Trophoblast cell (in vitro differentiated cells and primary cell): ENCODE data around the gene KLLN.
A peak's percentile ranks its signal among the peaks of the same experiment; 100 is the strongest.
"Not testable (repeated sequence)": the region's sequence is repeated elsewhere in the genome, so short reads cannot be mapped to it uniquely, and the experiment has no call there.

Source experiments
- DNase-seq, 2 donors: peaks; one replicate each; pipeline ENCODE4 v3.0.0-alpha.2; 2016
- H2AFZ ChIP-seq: 2 replicates; pipeline ENCODE4 v1.6.1; 2013; ENCODE audit warnings: low read length, moderate library complexity, mild to moderate bottlenecking; ENCODE audit not compliant: insufficient read depth, poor library complexity
- H2AK5ac ChIP-seq: 2 replicates; pipeline ENCODE4 v1.6.1; 2013; ENCODE audit warnings: mild to moderate bottlenecking, low read length
- H2BK120ac ChIP-seq: 2 replicates; pipeline ENCODE4 v1.6.1; 2013; ENCODE audit warnings: low read length, mild to moderate bottlenecking, moderate library complexity; ENCODE audit not compliant: insufficient read depth, poor library complexity
- H2BK12ac ChIP-seq: 2 replicates; pipeline ENCODE4 v1.6.1; 2013; ENCODE audit warnings: mild to moderate bottlenecking, low read length, moderate library complexity
- H2BK5ac ChIP-seq: 2 replicates; pipeline ENCODE4 v1.6.1; 2013; ENCODE audit warnings: low read length, low read depth, moderate library complexity, mild to moderate bottlenecking; ENCODE audit not compliant: poor library complexity
- H3K14ac ChIP-seq: 2 replicates; pipeline ENCODE4 v1.6.1; 2013; ENCODE audit warnings: mild to moderate bottlenecking, low read length
- H3K18ac ChIP-seq: 2 replicates; pipeline ENCODE4 v1.6.1; 2013; ENCODE audit warnings: mild to moderate bottlenecking, low read length
- H3K23ac ChIP-seq: 2 replicates; pipeline ENCODE4 v1.6.1; 2013; ENCODE audit warnings: low read length
- H3K27ac ChIP-seq: 2 replicates; pipeline ENCODE4 v1.5.1; 2013; ENCODE audit warnings: low read depth, mild to moderate bottlenecking, inconsistent platforms, low read length, moderate library complexity
- H3K27me3 ChIP-seq: 2 replicates; pipeline ENCODE4 v1.6.1; 2013; ENCODE audit warnings: inconsistent platforms, mild to moderate bottlenecking, low read length, moderate library complexity; ENCODE audit not compliant: insufficient read depth
- H3K36me3 ChIP-seq, 2 experiments: 1 replicate in 1 of 2; 2 replicates in 1 of 2; pipeline ENCODE4 v1.6.1; 2013; ENCODE audit warnings: low read length in 2 of 2, mild to moderate bottlenecking in 2 of 2, moderate library complexity in 1 of 2; ENCODE audit not compliant: insufficient read depth in 2 of 2, control insufficient read depth in 1 of 2
- H3K4ac ChIP-seq: 2 replicates; pipeline ENCODE4 v1.6.1; 2013; ENCODE audit warnings: low read depth, mild to moderate bottlenecking, low read length, moderate library complexity
- H3K4me1 ChIP-seq, 2 experiments: 1 replicate in 1 of 2; 2 replicates in 1 of 2; pipeline ENCODE4 v1.6.1; 2013; ENCODE audit warnings: low read length in 2 of 2, mild to moderate bottlenecking in 2 of 2, moderate library complexity in 1 of 2; ENCODE audit not compliant: insufficient read depth in 2 of 2, control insufficient read depth in 1 of 2
- H3K4me2 ChIP-seq: 2 replicates; pipeline ENCODE4 v1.6.1; 2013; ENCODE audit warnings: inconsistent platforms, mild to moderate bottlenecking, low read length, moderate library complexity
- H3K4me3 ChIP-seq: 2 replicates; pipeline ENCODE4 v1.5.1; 2013; ENCODE audit warnings: mild to moderate bottlenecking, low read depth, low read length, inconsistent platforms
- H3K79me1 ChIP-seq: one replicate; pipeline ENCODE4 v1.6.1; 2013; ENCODE audit warnings: low read length
- H3K79me2 ChIP-seq: 2 replicates; pipeline ENCODE4 v1.6.1; 2013; ENCODE audit warnings: low read length, mild to moderate bottlenecking; ENCODE audit not compliant: control insufficient read depth, insufficient read depth, poor library complexity
- H3K9ac ChIP-seq: 2 replicates; pipeline ENCODE4 v1.6.1; 2013; ENCODE audit warnings: mild to moderate bottlenecking, low read length
- H3K9me3 ChIP-seq: 2 replicates; pipeline ENCODE4 v1.6.1; 2013; ENCODE audit warnings: low read depth, mild to moderate bottlenecking, control low read depth, inconsistent platforms, low read length; ENCODE audit not compliant: insufficient read depth
- H4K12ac ChIP-seq: 2 replicates; pipeline ENCODE4 v1.6.1; 2013; ENCODE audit warnings: low read depth, mild to moderate bottlenecking, low read length, moderate library complexity
- H4K8ac ChIP-seq: 2 replicates; pipeline ENCODE4 v1.6.1; 2013; ENCODE audit warnings: low read depth, mild to moderate bottlenecking, low read length, moderate library complexity
- H4K91ac ChIP-seq: one replicate; pipeline ENCODE4 v1.6.1; 2013; ENCODE audit warnings: low read depth, mild to moderate bottlenecking, low read length, moderate library complexity
- WGBS: extraction: QIAGEN DNeasy Blood & Tissue Kit; methylation state at CpG from one replicate; pipeline ENCODE4 v1.1.7; 2013; ENCODE audit warnings: missing lambda C conversion rate; ENCODE audit not compliant: insufficient read length, insufficient coverage; ENCODE audit errors: extremely low coverage; 5-methylcytosine and 5-hydroxymethylcytosine counted together

KLLN gene

DNA sequence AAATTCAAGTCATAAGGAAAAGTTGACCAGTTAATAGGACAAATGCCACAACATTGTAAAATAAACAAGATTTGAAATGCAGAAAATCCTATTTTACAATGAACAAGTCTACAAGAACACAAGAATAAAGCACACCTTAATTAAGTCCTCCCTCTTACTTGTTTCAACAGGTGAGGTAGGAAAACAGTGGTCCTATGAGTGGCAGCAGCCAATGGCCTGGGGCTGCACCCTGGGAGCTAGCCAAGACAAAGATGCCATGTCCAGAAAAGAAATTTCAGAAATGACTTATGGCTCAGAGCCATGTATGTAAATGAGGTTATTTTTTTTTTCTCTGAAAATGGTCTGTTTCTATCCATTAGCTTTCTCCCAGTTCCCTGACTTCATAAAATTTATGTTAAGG, 14.3 kb downstream of the KLLN start:
- H3K4me1 ChIP-seq = peaks cover 2% of the 10 kb centered on the region in 2 experiments
- no peaks in the 10 kb centered on the region for H3K27me3 ChIP-seq
- H3K9me3 ChIP-seq = no peaks in the 10 kb centered on the region
- no peak overlapping the region for H3K4ac ChIP-seq
- H3K36me3 ChIP-seq = no peaks in the 10 kb centered on the region
- H3K79me2 ChIP-seq = no peaks in the 10 kb centered on the region
- H3K9ac ChIP-seq = no peak overlapping the region
- H3K27ac ChIP-seq = no peak overlapping the region
- H4K8ac ChIP-seq = no peak overlapping the region
- no peak overlapping the region for H2BK120ac ChIP-seq
- H3K4me3 ChIP-seq = no peak overlapping the region
- H4K12ac ChIP-seq = no peak overlapping the region
- no peak overlapping the region for H2AK5ac ChIP-seq
- no peak overlapping the region for H3K4me2 ChIP-seq
- H3K79me1 ChIP-seq = peaks cover 5% of the 10 kb centered on the region
- no peak overlapping the region for H2BK5ac ChIP-seq
- H2AFZ ChIP-seq = no peak overlapping the region
- H3K23ac ChIP-seq = no peak overlapping the region
- H4K91ac ChIP-seq = no peak overlapping the region
- no peak for DNase-seq
- no peak overlapping the region for H2BK12ac ChIP-seq
- H3K18ac ChIP-seq = no peak overlapping the region
- no peak overlapping the region for H3K14ac ChIP-seq

DNA sequence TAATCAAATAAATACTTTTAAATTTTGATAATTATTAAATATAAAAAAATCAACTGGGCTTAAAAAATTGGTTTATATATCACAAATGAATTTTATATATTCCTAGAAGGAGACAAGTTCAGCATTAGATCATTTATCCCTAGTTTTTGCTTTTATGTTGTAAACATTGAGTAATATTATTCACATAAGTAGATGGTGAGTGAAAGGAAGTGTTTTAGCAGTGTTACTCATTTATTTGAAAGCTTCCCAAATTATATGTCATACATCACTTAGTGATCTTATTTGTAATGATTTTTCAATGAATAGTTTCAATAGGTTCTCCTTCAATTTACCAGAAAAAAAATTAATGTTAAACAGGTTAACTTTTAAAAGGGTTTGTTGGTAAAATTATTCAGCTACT, 15.8 kb downstream of the KLLN start:
- H3K9me3 ChIP-seq = no peaks in the 10 kb centered on the region
- H2BK5ac ChIP-seq = no peak overlapping the region
- no peak overlapping the region for H4K8ac ChIP-seq
- no peak overlapping the region for H3K27ac ChIP-seq
- H2BK120ac ChIP-seq = no peak overlapping the region
- no peak overlapping the region for H3K9ac ChIP-seq
- no peaks in the 10 kb centered on the region for H3K79me2 ChIP-seq
- no peak overlapping the region for H2AK5ac ChIP-seq
- H3K4ac ChIP-seq = no peak overlapping the region
- no peak overlapping the region for H4K91ac ChIP-seq
- H3K18ac ChIP-seq = no peak overlapping the region
- no peaks in the 10 kb centered on the region for H3K27me3 ChIP-seq
- peaks cover 2% of the 10 kb centered on the region in 2 experiments for H3K4me1 ChIP-seq
- H3K23ac ChIP-seq = no peak overlapping the region
- H3K36me3 ChIP-seq = no peaks in the 10 kb centered on the region
- H3K79me1 ChIP-seq = peaks cover 9% of the 10 kb centered on the region
- no peak overlapping the region for H2BK12ac ChIP-seq
- no peak overlapping the region for H3K4me2 ChIP-seq
- no peak overlapping the region for H3K14ac ChIP-seq
- DNase-seq = no peak
- H3K4me3 ChIP-seq = no peak overlapping the region
- H4K12ac ChIP-seq = no peak overlapping the region
- no peak overlapping the region for H2AFZ ChIP-seq

DNA sequence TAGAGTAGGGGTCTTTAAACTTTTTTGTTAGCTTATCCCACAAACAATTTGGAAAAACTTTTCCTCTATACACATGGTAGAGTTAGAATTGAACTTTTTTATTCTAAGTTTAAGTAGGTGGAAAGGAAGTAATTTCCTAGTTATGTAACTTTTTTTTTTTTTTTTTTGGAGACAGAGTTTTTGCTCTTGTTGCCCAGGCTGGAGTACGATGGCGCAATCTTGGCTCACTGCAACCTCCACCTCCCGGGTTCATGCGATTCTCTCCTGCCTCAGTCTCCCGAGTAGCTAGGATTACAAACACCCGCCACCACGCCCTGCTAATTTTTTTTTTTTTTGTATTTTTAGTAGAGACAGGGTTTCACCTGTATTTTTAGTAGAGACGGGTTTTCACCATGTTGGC, 16.6 kb downstream of the KLLN start:
- not testable (repeated sequence) for H3K14ac ChIP-seq, H3K27me3 ChIP-seq, H4K8ac ChIP-seq, H3K4ac ChIP-seq, H2BK5ac ChIP-seq, H2AK5ac ChIP-seq, H2AFZ ChIP-seq, H3K9ac ChIP-seq, H3K23ac ChIP-seq, H3K27ac ChIP-seq, H3K4me1 ChIP-seq, H3K36me3 ChIP-seq, DNase-seq, H3K9me3 ChIP-seq, H4K12ac ChIP-seq, H3K4me2 ChIP-seq, H3K18ac ChIP-seq, H3K79me2 ChIP-seq, H3K4me3 ChIP-seq, H4K91ac ChIP-seq
- H2BK12ac ChIP-seq = peak overlapping the region; percentile 49
- peaks cover 13% of the 10 kb centered on the region for H3K79me1 ChIP-seq
- no CpG with 5 or more reads among the region's 8 CpGs for WGBS
- peak overlapping the region; percentile 72 for H2BK120ac ChIP-seq

DNA sequence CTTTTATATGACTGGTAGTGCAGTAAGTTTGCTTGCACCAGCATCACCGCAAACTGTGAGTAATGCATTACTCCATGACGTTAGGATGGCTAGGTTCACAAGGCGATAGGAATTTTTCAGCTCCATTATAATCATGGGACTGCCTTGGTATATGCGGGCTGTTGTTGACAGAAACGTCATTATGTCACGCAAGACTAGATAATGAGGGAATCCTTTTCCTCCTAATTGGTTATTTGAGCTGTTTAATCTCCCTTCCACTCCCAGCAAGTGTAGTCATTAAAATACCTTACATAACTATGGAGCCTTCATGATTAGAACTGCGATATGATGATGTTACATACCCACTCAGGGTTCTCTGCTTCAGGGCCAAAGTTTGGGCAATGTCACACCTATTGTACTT, 17.3 kb downstream of the KLLN start:
- Histone ChIP-seq H3K79me1 (peaks cover 13% of the 10 kb centered on the region), H2AFZ (no peak overlapping the region), H2AK5ac (no peak overlapping the region), H3K14ac (no peak overlapping the region), H3K4me2 (no peak overlapping the region), H3K23ac (no peak overlapping the region), H3K79me2 (no peaks in the 10 kb centered on the region), H4K12ac (no peak overlapping the region), H3K4me1 (peaks cover 2 to 5% of the 10 kb centered on the region in 2 experiments), H3K4ac (no peak overlapping the region), H2BK120ac (no peak overlapping the region), H2BK12ac (no peak overlapping the region), H3K27me3 (no peaks in the 10 kb centered on the region), H3K36me3 (no peaks in the 10 kb centered on the region), H3K9ac (no peak overlapping the region), H2BK5ac (no peak overlapping the region), H3K9me3 (no peaks in the 10 kb centered on the region), H3K18ac (no peak overlapping the region), H4K8ac (no peak overlapping the region), H3K4me3 (no peak overlapping the region), H3K27ac (no peak overlapping the region), H4K91ac (no peak overlapping the region)
- WGBS = no CpG with 5 or more reads among the region's 7 CpGs
- DNase-seq = peak; percentile 93 to 98

DNA sequence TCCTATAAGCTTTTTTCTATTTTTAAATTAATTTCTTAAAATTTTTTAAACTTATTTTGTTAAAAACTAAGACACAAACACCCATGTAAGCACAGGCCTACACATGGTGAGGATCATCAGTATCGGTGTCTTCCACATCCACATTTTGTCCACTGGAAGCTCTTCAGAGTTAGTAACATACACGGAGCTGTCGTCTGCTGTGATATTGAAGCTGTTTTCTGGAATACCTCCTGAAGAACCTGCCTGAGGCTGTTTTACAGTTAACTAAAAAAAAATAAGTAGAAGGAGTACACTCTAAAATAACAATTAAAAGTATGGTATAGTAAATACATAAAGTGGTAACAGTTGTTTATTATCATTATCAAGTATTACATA, 17.7 kb downstream of the KLLN start:
- no peaks in the 10 kb centered on the region for H3K36me3 ChIP-seq
- H3K4me2 ChIP-seq = no peak overlapping the region
- DNase-seq = no peak
- no peak overlapping the region for H4K12ac ChIP-seq
- H3K9ac ChIP-seq = no peak overlapping the region
- peaks cover 2 to 5% of the 10 kb centered on the region in 2 experiments for H3K4me1 ChIP-seq
- no peak overlapping the region for H3K14ac ChIP-seq
- no peak overlapping the region for H2AFZ ChIP-seq
- H4K91ac ChIP-seq = no peak overlapping the region
- no peak overlapping the region for H3K18ac ChIP-seq
- H3K4me3 ChIP-seq = no peak overlapping the region
- no peak overlapping the region for H3K4ac ChIP-seq
- no peaks in the 10 kb centered on the region for H3K9me3 ChIP-seq
- H2AK5ac ChIP-seq = no peak overlapping the region
- no peaks in the 10 kb centered on the region for H3K27me3 ChIP-seq
- no peaks in the 10 kb centered on the region for H3K79me2 ChIP-seq
- H3K27ac ChIP-seq = no peak overlapping the region
- H2BK12ac ChIP-seq = no peak overlapping the region
- no CpG with 5 or more reads among the region's 3 CpGs for WGBS
- no peak overlapping the region for H4K8ac ChIP-seq
- no peak overlapping the region for H2BK120ac ChIP-seq
- peaks cover 13% of the 10 kb centered on the region for H3K79me1 ChIP-seq
- no peak overlapping the region for H2BK5ac ChIP-seq
- H3K23ac ChIP-seq = no peak overlapping the region
